Activated CD8-positive, alpha-beta memory T cell treated with anti-CD3 and anti-CD28 coated beads, Interleukin-2, amount 50 U/mL, for 24 hours (primary cell): Measurements from ENCODE around the gene C3AR1.
"Not testable (repeated sequence)": the region's sequence is repeated elsewhere in the genome, so short reads cannot be mapped to it uniquely, and the experiment has no call there.

Experiments used
- DNase-seq: peaks from one replicate; pipeline ENCODE4 v3.0.0-alpha.2; 2020; ENCODE audit errors: extremely low read depth

Gene C3AR1

DNA sequence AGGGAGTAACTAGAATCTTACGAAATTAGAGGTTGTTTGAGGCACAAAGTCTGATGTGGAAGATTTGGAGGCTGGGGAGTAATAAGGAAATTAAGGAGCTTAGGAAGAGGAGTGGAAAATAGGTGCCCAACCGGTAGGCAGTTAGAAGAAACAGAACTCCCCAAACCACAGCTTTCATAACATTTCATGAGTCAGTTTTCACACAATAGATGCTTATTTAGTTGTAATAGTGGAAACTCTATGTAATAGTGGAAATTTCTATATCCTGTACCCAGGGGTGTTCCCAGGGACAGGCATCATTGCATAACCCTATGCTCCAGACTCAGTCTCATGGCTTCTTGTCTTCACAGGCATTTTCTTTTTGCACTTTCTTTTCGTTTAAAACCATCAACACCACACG lies 8.3 kb downstream of the C3AR1 start:
- no peak for DNase-seq

DNA sequence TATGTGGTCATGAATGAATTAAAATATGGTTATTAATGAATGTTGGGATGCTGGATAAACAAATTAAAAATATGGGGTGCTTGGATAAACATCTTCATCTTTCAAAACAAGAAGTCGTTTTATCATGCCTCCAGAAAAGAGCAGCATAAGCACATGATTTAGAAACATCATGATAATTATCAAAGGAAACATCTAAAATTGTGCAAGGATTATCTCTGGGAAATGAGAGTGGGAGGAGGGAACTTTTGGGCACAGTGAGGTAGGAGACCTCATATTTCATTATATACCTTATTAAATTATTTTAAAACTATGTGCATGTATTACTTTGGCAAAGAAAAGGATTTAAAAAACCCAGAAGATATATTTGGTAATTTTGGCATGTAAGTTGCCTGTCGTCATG lies 8.9 kb downstream of the C3AR1 start:
- no peak for DNase-seq

DNA sequence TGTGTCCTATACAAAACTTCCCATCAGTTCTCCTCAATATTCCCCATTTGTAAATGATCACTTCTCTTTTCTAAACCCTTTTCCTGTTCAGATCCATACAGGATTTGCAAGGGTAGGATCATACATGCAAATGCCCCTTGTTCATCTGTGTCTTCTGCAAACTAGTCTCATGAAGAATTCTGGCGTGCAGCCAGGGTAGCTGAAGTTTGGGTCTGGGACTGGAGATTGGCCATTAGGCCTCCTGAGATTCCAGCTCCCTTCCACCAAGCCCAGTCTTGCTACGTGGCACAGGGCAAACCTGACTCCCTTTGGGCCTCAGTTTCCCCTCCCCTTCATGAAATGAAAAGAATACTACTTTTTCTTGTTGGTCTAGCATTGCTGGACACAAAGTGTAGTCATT lies 11.3 kb downstream of the C3AR1 start:
- no peak for DNase-seq

DNA sequence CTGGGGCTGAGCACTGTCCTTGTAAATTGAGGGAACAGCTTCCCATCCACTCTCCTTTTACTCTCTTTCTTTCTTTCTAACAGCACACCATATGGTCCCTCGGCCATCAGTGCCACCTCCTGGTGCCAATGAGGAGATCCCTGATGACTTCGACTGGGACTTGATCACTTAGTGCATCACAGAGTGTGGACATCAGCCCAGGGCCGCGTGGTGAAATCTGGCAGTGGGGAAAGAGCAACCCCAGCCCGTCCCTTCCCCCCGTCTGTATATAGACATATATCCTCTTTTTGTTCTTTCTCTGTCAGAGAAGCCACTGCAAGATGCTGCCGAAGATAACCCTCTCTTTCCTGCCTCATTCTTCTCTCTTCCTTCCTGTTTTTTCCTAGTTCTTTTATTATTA lies 13.5 kb downstream of the C3AR1 start:
- no peak for DNase-seq

DNA sequence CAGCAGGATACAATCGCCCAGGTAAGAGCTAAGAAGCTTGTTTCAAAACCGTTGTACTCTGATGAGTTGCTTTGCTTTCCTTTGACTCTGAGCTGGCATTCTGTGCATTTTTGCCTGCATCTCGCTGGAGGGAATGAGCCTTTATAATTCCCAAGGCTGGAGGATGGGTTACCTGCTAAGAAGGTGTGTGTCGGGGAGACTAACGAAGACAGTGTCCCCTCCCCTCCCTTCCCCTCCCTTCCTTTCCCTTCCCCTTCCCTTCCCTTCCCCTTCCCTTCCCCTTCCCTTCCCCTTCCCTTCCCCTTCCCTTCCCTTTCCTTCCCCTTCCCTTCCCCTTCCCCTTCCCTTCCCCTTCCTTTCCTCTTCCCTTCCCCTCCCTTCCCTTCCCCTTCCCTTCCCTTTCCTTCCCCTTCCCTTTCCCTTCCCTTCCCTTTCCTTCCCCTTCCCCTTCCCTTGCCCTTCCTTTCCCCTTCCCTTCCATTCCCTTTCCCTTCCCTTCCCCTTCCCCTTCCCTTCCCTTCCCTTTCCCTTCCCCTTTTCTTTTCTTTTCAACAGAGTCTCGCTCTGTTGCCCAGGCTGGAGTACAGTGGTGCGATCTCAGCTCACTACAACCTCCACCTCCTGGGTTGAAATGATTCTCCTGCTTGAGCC lies 15.4 kb downstream of the C3AR1 start:
- no peak for DNase-seq

GRCh38 chr12:8048906-8049305 lies 17.3 kb downstream of the C3AR1 start:
- no peak for DNase-seq

GRCh38 chr12:8047842-8048241 lies 18.3 kb downstream of the C3AR1 start:
- DNase-seq, result no peak

- DNase-seq, result peak; percentile 67
These were observed 19.9 kb downstream of the C3AR1 start for GRCh38 chr12:8045952-8046944.

DNA sequence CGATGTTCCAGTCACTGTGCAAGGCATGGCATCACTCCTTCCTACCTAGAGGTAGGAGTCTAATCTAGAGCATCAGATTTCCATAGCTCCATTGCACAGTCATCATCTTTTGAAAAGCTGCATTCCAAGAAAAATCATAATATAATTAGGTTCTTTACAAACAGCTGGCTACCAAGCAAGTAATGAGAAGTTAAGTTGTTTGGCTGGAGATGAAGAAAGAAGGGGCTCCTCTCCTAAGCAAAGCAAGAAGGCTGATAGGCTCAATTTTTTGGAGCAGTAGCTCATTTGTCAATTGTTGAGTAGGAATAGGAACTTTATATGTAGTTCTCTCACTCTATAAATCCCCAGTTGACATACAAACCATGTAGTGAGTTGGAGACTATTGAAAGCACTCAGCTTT lies 25.4 kb downstream of the C3AR1 start:
- no peak for DNase-seq

DNA sequence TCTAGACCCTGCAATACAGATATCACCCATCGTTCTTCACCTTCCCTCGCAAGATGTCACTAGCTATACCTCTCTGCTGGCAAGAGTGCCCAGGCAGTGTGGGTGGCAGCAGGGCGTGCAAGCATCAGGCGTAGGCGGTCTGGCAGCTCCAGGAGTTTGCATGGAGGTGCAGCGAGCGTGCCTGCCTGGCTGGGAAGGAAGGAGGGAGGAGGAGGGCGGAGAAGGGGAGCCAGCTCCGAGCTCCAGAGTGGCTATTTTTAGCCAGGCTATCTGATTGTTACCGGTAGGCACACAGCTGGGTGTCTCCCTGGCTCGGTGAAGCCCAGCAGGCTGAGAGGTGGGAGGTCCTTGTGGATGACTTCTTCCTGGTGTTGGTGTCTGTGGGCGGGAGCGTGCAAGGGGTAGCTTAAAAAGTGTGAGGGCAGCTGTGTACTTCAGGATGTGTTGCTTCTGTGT lies 27.5 kb downstream of the C3AR1 start:
- DNase-seq, result no peak

GRCh38 chr12:8037947-8038346 lies 28.2 kb downstream of the C3AR1 start:
- DNase-seq, result no peak

GRCh38 chr12:8037046-8037663 lies 29.0 kb downstream of the C3AR1 start:
- no peak for DNase-seq

GRCh38 chr12:8036346-8036745 lies 29.8 kb downstream of the C3AR1 start:
- no peak for DNase-seq

GRCh38 chr12:8035440-8036010 lies 30.6 kb downstream of the C3AR1 start:
- no peak for DNase-seq

GRCh38 chr12:8034802-8035201 lies 31.4 kb downstream of the C3AR1 start:
- DNase-seq, result no peak

DNA sequence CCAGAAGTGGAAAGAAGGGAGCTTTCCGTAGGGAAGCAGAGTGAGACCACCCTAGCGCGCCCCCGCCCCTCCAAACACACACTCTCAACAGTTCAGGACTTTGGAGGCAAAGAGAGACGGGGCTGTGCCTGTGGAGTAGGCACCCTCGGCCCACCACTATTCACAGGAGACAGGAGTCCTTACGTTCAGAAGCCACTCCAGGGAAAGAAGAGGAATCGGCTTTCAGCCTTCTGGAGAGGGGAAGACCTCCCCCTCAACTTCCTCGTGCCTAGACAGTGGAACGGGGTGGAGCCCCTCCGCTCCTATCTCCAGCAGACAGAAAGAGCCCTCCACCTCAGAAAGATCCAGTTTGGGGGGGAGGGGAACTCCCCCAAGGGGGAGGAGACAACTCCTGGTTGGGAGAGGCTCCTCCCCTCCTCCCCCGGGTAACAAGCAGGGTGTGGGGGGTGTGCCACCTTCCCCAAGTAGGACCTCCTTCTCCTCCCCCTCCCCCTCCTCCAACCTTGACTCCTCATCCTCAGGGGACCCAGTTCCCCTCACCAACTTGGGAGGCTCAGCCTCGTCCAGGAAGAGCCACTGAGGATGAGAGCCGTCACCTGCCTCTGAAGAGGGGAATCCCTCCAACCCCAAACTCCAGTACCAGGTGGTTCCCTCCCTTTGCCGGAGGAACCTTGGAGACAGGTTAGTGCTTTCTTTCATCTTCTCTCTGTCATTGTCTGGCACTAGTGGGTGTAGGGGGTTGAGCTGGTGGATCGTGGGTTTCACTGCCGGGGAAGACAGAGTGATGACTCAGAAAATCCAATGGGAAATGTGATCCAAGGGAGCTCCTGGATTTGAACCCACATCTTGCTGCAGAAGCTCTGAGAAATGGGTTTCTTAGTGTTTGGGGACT lies 32.8 kb downstream of the C3AR1 start:
- no peak for DNase-seq

DNA sequence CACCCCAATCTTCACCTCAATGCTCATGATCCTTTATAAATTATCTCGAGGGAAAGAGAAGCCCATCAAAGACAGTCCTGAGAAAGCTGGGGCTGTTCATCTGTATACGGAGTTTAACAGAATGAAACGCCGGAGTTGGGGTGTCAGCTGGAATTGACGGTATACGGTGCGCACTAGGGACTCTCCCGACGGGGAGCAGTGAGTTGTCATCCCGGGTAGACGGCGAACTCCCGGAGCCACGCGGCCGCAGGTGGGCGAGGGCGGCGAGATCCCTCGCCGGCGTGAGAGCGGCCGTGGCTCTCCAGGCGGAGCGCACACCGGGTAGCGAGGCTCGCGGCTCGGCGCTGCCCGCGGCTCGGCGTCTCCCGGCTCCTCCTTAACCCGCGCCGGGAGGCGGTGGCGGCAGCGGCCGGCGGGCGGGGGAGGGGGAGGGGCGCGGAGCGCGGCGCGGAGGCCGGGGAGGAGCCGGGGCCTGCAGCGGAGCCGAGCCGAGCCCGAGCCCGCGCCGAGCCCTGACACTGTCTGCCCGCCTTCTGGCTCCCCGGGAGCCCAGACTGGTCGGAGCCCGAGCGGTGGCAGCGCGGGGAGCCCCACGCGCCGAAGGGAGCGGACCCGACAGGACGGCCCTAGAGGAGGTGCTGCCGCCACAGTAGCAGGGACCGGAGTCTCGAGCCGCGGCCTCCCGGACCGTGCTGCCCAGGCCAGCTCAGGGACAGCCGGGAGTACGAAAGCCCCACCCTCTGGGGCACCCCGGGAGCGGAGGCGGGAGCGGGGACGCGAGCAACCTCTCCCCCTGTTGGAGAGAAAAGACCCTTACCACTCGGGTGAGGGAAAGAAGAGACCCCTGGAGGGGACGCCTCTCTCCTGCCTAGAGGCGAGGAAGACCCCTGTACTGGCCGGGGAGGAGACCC lies 33.7 kb downstream of the C3AR1 start, which contains the start of gene FOXJ2:
FOXJ2 (plus strand) TSS at position 475 of the 911 bp plus-strand sequence. CDS start 7,117 bp downstream, outside the sequence.
- DNase-seq, result no peak

DNA sequence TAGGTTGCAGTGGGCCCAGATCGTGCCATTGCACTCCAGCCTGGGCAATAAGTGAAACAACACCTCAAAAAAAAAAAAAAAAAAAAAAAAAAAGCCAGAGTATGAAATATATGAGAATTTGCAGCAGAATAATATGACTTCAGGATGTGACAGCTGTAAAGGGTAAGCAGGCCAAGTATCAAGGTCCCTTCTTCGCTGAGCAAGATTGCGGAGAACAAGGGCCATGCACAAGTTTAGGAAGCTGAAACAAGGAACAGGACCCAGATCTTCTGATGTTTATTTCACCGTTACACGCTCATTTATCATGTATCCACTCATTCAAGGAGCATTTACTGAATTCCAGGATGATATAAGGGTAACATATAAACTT lies 34.3 kb downstream of the C3AR1 start:
- no peak for DNase-seq

DNA sequence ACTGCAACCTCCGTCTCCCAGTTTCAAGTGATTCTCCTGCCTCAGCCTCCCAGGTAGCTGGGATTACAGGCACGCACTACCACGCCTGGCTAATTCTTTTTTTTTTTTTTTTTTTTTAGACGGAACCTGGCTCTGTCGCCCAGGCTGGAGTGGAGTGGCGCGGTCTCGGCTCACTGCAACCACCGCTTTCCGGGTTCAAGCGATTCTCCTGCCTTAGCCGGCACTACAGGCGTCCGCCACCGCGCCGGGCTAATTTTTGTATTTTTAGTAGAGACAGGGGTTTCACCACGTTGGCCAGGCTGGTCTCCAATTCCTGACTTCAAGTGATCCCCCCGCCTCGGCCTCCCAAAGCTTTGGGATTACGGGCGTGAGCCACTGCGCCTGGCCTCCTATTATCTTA lies 35.1 kb downstream of the C3AR1 start:
- DNase-seq, result not testable (repeated sequence)

DNA sequence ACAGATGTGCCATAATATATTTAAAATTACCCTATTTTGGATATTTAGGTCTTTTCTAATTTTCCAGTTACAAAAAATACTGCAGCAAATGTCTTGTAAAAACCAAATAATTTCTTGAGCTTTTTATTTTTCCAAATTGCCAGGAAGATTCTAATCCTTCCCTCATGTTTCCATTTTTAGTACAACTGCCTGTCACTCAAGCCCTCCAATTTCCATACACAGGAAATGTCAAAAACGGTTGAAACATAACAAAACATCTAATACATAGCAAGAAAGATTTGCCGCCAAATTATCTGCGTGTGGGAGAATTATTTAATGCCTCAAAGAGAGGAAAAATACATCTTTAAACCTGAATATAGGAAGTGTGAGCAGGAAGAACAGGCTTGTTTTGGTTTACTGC lies 36.0 kb downstream of the C3AR1 start:
- DNase-seq, result no peak
